PC-9 (cell line): ENCODE measurements around the gene DENND2A. TPM values are rescaled to one million over a fixed set of nuclear protein-coding genes. Genes with fewer than 3 reads are reported as not detected.
A peak's percentile ranks its signal among the peaks of the same experiment; 100 is the strongest.

Experiments
- BruUV-seq: library from RNA; stranded (reverse); fragments of 400-500 nt; replicated peaks from 2 replicates; lab custom pipeline; 2021; lab: Mats Ljungman, UMichigan
- CTCF ChIA-PET: fragments of 300-600 bp; sonication (Branson Sonifier 250); formaldehyde crosslinking; loops from one replicate; lab custom pipeline; 2022; ENCODE audit warnings: antibody characterized with exemption; lab: Charles Lee
- POLR2A ChIA-PET: fragments of 300-600 bp; sonication (Branson Sonifier 250); formaldehyde crosslinking; loops from one replicate; lab custom pipeline; 2022; ENCODE audit warnings: antibody characterized with exemption; ENCODE audit not compliant: unreplicated experiment; lab: Charles Lee
- DNase-seq, 2 experiments: peaks; one replicate each; pipeline versions ENCODE4 v3.0.0 to v3.0.0-alpha.2; 2015 to 2022; ENCODE audit warnings: mixed read lengths in 1 of 2
- H2AFZ ChIP-seq: fragments of 200-600 bp; sonication (generic); 2 replicates; pipeline ENCODE4 v1.8.1; 2017; ENCODE audit warnings: antibody characterized with exemption
- H3F3A ChIP-seq: fragments of 200-600 bp; sonication (generic); 2 replicates; pipeline ENCODE4 v1.8.1; 2017; ENCODE audit warnings: antibody characterized with exemption, mild to moderate bottlenecking, low read depth; ENCODE audit not compliant: insufficient read depth
- H3K27ac ChIP-seq: fragments of 200-600 bp; sonication (generic); 2 replicates; pipeline ENCODE4 v1.6.1; 2016; ENCODE audit warnings: mixed run types
- H3K27me3 ChIP-seq: fragments of 200-600 bp; sonication (generic); 2 replicates; pipeline ENCODE4 v1.6.1; 2016; ENCODE audit warnings: low read depth, mixed run types; ENCODE audit not compliant: insufficient read depth
- H3K36me3 ChIP-seq: fragments of 200-600 bp; sonication (generic); 2 replicates; pipeline ENCODE4 v1.6.1; 2016; ENCODE audit warnings: low read depth, mixed run types
- H3K4me1 ChIP-seq: fragments of 200-600 bp; sonication (generic); replicated peaks from 2 replicates; pipeline ENCODE4 v1.6.1; 2016; ENCODE audit warnings: mixed run types; ENCODE audit not compliant: insufficient read depth
- H3K4me2 ChIP-seq: fragments of 200-600 bp; sonication (generic); 2 replicates; pipeline ENCODE4 v1.6.1; 2017; ENCODE audit warnings: mixed run types
- H3K4me3 ChIP-seq: fragments of 200-600 bp; sonication (generic); 2 replicates; pipeline ENCODE4 v1.6.1; 2016; ENCODE audit warnings: mixed run types
- H3K79me2 ChIP-seq: fragments of 200-600 bp; sonication (generic); 2 replicates; pipeline ENCODE4 v1.6.1; 2017; ENCODE audit warnings: low read depth, mixed run types
- H3K9me2 ChIP-seq: fragments of 200-600 bp; sonication (generic); 2 replicates; pipeline ENCODE4 v1.8.1; 2017; ENCODE audit warnings: mild to moderate bottlenecking; ENCODE audit not compliant: insufficient read depth
- H3K9me3 ChIP-seq: fragments of 200-600 bp; sonication (generic); 2 replicates; pipeline ENCODE4 v1.8.1; 2016; ENCODE audit warnings: low read depth; ENCODE audit not compliant: insufficient read depth
- H4K20me1 ChIP-seq: fragments of 200-600 bp; sonication (generic); 2 replicates; pipeline ENCODE4 v1.8.1; 2017; ENCODE audit not compliant: insufficient read depth
- EZH2 ChIP-seq: fragments of 200-600 bp; sonication (generic); IDR thresholded peaks from 2 replicates; pipeline ENCODE4 v1.8.0; 2017; ENCODE audit warnings: antibody characterized with exemption, low read depth
- intact Hi-C: fragments of 100-400 bp; cut with micrococcal nuclease; formaldehyde crosslinking; loops from one replicate; pipeline ENCODE4 v1.10.0; 2022; ENCODE audit not compliant: unreplicated experiment
- total RNA-seq: library from RNA; stranded (reverse); gene quantifications from 2 replicates; pipeline ENCODE4 v1.2.3, GENCODE V29; 2021
- TF ChIP-seq, protein P1 (sequence below): fragments of 200-600 bp; sonication (generic); conservative IDR thresholded peaks from 2 replicates; pipeline ENCODE4 v1.6.1; 2017; ENCODE audit warnings: mixed run types, antibody characterized with exemption, mild to moderate bottlenecking, moderate library complexity

DENND2A gene
- total RNA-seq, 1 experiment from 2014 or later: 4.2 TPM

- H3K27ac ChIP-seq: no peak overlapping the region
- POLR2A ChIA-PET: interaction anchor here (0.6 to 0.7 kb wide), 2 partner anchors 60 to 338 kb away, joined by 6 read pairs; no protein-coding TSS in a partner anchor
Measured at GRCh38 chr7:140673774-140674155, 33.2 kb upstream of the DENND2A start.

DNA sequence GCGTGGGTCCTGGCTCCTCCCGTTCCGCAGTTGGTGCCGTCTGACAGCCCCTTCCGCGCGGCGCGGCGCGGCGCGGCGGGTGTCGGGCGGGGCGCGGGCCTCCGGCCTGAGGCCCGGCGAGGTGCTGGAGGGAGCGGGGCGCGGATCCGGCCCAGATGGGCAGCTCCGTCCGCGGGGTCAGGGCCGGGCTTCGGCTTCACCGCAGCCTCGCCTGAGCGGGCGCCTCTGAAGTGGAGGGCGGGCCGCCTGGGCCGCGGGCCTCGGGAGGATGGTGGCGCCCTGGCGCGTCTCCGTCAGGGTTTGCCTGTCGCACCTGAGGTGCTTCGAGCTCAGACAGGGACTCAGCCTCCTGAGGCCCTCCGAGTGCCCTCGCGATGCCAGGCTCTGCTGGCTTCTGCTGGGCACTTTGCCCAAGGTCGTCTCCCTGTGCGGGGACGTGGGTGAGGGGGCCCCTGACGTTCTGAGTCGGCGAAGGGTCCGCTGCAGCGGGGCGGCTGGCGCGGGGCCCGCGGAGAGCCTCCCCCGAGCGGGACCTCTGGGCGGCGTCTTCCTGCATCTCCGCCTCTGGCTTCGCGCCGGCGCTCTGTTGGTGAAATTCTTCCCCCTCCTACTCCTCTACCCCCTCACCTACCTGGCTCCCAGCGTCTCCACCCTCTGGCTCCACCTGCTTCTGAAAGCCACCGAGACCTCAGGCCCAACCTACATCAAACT is 32.6 kb upstream of the DENND2A start:
- Histone ChIP-seq H3K4me3 (peak overlapping the region; percentile 79), H3F3A (peaks cover 4% of the 10 kb centered on the region; the same call in 1 of the 2 replicates), H2AFZ (peak overlapping the region; percentile 94), H3K27me3 (no peaks in the 10 kb centered on the region), H3K36me3 (no peaks in the 10 kb centered on the region), H3K9me2 (no peaks in the 10 kb centered on the region), H4K20me1 (no peaks in the 10 kb centered on the region), H3K4me2 (peak overlapping the region; percentile 93), H3K27ac (peak overlapping the region; percentile 26; the same call in 1 of the 2 replicates), H3K9me3 (no peaks in the 10 kb centered on the region), H3K79me2 (peaks cover 5% of the 10 kb centered on the region; the same call in 1 of the 2 replicates), H3K4me1 (peaks cover 31% of the 10 kb centered on the region)
- intact Hi-C loops: loop anchor here (2.0 to 5.0 kb wide), 2 partner anchors 24 to 339 kb away; partner anchors contain the start of genes MRPS33 and NDUFB2
- BruUV-seq: TSS peak; percentile 34
- TF ChIP-seq EZH2: no peak
- TF ChIP-seq, protein P1, sequence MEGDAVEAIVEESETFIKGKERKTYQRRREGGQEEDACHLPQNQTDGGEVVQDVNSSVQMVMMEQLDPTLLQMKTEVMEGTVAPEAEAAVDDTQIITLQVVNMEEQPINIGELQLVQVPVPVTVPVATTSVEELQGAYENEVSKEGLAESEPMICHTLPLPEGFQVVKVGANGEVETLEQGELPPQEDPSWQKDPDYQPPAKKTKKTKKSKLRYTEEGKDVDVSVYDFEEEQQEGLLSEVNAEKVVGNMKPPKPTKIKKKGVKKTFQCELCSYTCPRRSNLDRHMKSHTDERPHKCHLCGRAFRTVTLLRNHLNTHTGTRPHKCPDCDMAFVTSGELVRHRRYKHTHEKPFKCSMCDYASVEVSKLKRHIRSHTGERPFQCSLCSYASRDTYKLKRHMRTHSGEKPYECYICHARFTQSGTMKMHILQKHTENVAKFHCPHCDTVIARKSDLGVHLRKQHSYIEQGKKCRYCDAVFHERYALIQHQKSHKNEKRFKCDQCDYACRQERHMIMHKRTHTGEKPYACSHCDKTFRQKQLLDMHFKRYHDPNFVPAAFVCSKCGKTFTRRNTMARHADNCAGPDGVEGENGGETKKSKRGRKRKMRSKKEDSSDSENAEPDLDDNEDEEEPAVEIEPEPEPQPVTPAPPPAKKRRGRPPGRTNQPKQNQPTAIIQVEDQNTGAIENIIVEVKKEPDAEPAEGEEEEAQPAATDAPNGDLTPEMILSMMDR: no peak; the same call in 1 of the 2 replicates
- ChIA-PET POLR2A (interaction anchor here (0.7 kb wide), 1 partner anchor 60 kb away, joined by 6 read pairs; no protein-coding TSS in a partner anchor), CTCF (no interaction called here)
- DNase-seq: peak; percentile 56 to 77

More at GRCh38 chr7:140673774-140674155, 33.2 kb upstream of the DENND2A start:
- Histone ChIP-seq H3K9me2 (no peaks in the 10 kb centered on the region), H3F3A (peaks cover 3% of the 10 kb centered on the region; the same call in 1 of the 2 replicates), H3K36me3 (no peaks in the 10 kb centered on the region), H3K4me2 (peak overlapping the region; percentile 93), H3K79me2 (peaks cover 5% of the 10 kb centered on the region; the same call in 1 of the 2 replicates), H2AFZ (peak overlapping the region; percentile 94), H3K4me3 (peak overlapping the region; percentile 79), H3K27me3 (no peaks in the 10 kb centered on the region), H4K20me1 (no peaks in the 10 kb centered on the region), H3K9me3 (no peaks in the 10 kb centered on the region), H3K4me1 (peaks cover 31% of the 10 kb centered on the region)
- CTCF ChIA-PET: interaction anchor here (0.6 kb wide), 1 partner anchor 496 kb away, joined by 6 read pairs; no protein-coding TSS in a partner anchor
- DNase-seq: no peak
- no TSS peak for BruUV-seq
- intact Hi-C loops: loop anchor here (2.0 to 5.0 kb wide), 2 partner anchors 23 to 339 kb away; partner anchors contain the start of genes MRPS33 and NDUFB2
- TF ChIP-seq, protein P1: no peak; the same call in 1 of the 2 replicates
- TF ChIP-seq EZH2: no peak

- Histone ChIP-seq H2AFZ (peak within 1 kb of the TSS; percentile 94), H3K4me2 (peak within 1 kb of the TSS; percentile 93), H3K4me3 (peak within 1 kb of the TSS; percentile 79), H3K9me2 (no peaks in the 10 kb centered on the region), H3K4me1 (peaks cover 36% of the 10 kb centered on the region), H3K79me2 (peaks cover 5% of the 10 kb centered on the region; the same call in 1 of the 2 replicates), H4K20me1 (no peaks in the 10 kb centered on the region), H3K9me3 (no peaks in the 10 kb centered on the region), H3F3A (peaks cover 4% of the 10 kb centered on the region; the same call in 1 of the 2 replicates), H3K27me3 (no peaks in the 10 kb centered on the region), H3K27ac (peak within 1 kb of the TSS; percentile 26; the same call in 1 of the 2 replicates), H3K36me3 (no peaks in the 10 kb centered on the region)
- peak; percentile 33 to 71 for DNase-seq
- intact Hi-C loops: loop anchor here (2.0 to 5.0 kb wide), 2 partner anchors 24 to 340 kb away; partner anchors contain the start of genes MRPS33 and NDUFB2
- ChIA-PET CTCF (no interaction called here), POLR2A (no interaction called here)
- BruUV-seq: no TSS peak
- TF ChIP-seq, protein P1: no peak
- TF ChIP-seq EZH2: no peak
Measured at GRCh38 chr7:140672382-140673062, 31.9 kb upstream of the DENND2A start, which contains the start of gene ADCK2. ADCK2 (plus strand) TSS chr7:140672945; CDS start chr7:140673331, 386 bp downstream.
